Brain pericyte (primary cell): ENCODE results near the gene MCF2L.

ENCODE experiments used
- DNase-seq: peaks from one replicate; pipeline ENCODE4 v3.0.0-alpha.2; 2012; ENCODE audit warnings: low read depth, low spot score

MCF2L gene

DNA sequence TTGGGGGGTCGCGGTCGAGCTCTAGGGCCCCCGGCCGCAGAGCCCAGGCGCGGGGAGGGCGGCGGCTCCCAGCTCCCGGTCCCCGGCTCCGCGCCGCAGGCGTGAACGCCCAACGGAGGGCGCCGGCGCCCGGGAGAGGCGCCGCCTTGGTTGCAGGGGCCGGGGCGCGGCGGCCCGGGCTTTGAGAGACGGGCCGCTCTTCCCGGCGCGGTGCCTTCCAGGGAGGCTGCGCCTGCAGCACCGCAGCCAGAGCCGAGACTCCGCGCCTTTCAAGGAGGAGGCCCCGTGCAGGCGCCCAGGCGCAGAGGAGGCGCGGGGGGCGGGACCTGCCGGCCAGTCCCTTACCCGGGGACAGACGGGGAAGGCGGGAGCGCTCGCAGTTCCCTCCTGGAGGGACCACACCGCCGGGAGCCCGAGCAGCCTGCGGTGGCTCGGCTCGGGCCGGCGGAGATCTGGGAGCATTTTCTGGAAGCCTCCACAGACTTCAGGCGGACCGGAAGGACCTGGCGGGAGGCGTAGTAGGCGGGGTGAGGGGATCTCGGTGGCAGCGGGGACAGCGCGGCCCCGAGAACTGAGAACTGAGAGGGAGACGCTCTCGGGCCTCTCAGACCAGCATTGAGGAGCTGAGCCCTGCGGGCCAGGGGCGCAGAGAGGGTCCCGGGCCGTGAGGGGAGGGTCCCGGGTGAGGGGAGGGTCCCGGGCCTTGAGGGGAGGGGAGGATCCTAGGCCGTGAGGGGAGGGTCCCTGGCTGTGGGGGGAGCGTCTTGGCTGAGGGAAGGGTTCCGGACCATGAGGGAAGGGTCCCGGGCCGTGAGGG lies 25.5 kb upstream of the MCF2L start:
- DNase-seq: no peak

DNA sequence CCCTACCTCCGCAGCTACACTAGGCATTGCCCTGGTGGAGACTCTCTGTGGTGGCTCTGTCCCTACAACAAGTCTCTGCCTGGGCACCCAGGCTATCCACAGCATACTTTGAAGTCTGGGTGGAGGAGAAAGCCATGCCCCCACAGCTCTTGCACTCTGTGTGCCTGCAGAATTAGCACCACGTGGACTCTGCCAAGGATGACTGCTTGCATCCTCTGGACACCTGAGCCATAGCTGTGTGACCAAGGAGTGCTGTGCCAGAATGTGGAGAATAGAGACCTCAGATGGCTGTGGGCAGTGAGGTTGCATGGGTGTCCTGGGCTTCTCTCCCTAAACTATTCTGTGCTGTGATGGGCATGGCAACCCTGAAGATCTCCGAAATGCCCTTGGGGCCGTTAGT lies 21.2 kb upstream of the MCF2L start:
- DNase-seq: no peak

DNA sequence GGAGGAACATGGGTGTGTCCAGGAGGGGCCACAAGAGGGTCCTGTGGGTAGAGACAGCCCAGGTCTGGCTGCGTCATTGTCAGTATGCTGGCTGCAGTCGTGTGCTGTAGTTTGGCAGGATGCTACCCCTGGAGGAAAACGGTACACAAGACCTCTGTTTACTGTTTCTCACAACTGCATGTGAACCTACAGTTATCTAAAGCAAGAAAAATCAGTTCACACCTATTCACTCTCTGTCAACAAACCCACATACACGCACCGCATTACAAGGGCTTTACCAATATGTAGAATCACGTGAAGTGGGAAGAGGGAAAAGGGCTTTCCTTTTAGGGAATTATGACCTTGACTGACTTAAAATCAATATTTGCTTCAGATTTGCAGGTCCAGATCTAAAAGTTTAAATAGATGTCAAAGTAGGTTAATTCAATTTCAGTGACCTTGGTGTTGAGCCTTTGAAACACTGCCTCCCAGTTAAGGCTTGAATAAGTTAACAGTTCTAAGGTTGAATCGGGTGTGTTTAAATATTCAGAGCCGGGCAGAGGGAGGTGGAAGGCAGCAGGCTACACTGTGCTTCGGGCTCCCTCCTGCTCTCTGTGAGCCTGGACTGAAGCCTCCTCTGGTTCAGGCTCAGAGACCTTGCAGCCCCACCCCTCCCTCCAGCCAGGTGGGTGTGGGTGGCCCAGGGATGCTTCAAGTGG lies 17.2 kb upstream of the MCF2L start:
- no peak for DNase-seq

DNA sequence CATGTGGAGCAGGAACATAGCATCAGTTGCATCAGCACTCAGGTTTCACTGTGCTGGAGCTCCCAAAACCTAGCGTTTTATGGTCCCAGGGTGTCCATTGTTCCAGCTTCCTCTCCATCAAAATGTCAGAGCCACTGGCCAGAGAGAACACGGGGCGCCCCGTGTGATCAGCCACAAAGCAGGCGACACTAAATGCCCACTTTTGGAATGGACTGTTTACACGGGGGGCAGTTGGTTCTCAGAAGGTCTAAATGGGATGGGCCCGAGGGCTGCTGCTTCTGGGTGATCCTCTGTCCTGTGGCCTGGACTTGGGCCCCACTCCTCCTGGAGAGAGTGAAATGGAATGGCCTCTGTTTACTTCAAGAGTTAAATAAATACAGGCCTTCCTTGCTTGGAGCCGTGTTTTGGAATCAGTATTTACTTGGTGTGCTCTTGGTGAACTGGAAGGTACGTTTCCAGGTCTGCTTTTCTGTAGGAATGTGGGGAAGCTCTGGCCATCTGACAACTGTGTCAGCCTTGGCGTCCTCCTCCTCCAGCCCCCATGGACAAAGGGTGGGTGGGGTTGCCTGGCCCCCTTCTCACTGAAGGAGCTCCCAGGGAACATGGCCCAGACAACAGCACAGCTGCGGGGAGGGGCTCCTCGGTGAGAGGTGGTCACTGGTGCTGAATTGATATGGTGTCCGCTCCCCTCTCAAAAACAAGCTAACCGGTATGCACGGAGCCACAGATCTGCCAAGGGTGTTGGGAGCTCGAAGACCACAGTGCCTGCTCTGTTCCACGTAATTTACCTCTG lies 16.1 kb upstream of the MCF2L start:
- no peak for DNase-seq

DNA sequence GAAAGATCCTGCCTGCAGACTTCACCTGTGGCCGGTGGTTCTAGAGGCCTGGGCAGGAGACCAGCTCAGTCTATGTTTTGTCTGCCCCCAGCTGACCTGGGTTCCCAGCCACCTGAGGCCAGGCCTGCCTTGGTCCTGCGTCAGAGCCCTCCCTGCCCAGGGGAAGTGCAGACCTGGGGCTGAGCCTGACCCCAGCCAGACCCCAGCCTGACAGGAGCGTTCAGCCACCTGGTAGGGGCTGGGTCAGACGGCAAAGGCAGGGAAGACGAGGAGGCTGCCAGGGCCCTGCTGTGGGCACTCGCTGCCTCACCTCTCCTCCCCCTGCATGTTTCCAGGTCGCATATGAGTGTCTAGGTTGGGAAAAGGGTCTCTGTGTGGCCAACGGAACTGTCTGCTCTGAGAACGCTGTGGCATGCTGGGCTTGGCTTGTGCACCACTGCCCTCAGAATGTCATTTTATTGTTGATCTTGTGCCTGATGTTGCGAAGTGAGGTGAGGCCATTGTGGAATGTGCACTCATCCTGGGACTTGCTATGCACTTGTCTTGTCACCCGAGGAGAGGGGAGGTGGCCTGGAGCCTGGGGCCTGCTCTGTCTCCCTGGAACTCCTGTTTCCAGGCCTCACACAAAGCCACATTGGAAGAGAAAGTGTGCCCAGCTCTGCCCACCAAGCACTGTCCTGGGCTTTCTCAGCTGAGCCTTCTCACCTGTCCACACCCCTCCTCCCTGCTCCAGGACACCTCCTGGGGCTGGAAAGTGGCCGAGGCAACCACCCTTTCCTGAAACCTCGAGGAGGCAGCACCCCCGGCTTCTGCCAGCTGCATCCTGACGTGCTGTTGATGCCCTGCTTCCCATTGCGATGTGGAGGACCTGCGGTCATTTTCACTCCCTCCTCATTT lies 15.2 kb upstream of the MCF2L start:
- no peak for DNase-seq

DNA sequence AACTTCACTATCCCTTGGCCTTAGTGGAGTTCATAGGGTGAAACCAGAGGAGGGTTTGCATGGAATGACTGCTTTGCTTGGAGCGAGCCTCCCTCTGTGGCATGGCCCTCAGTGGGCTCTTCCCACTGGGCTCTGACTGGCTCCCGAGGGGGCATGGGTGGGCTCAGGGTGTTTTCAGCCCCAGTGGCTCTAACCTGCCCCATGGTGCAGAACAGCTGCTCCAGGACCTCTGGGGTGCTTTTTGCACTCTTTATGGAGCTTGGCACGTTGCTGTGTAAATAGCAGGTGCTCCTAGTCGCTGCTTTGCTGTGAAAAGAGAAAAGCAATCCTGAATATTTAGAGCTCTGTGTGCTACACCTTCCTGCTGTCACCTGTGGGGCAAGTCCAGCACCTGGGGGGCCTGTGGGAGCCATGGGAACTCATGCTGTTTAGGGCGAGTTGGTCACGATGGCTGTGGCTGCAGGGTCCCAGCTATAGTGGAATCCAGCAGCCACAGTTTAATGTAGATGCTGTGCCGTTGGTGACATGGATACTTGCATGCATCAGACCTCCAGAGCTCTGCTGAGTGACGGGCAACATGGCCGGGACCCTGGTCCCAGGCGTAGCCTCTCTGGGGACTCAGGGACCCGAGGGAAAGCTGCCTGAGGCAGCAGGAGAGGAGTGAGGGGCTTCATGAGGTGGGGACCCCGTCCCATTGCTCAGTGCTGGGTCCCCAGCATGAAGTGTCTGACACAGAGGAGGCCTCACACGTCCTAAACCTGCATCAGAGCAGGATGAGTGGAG lies 14.3 kb upstream of the MCF2L start:
- DNase-seq: no peak

DNA sequence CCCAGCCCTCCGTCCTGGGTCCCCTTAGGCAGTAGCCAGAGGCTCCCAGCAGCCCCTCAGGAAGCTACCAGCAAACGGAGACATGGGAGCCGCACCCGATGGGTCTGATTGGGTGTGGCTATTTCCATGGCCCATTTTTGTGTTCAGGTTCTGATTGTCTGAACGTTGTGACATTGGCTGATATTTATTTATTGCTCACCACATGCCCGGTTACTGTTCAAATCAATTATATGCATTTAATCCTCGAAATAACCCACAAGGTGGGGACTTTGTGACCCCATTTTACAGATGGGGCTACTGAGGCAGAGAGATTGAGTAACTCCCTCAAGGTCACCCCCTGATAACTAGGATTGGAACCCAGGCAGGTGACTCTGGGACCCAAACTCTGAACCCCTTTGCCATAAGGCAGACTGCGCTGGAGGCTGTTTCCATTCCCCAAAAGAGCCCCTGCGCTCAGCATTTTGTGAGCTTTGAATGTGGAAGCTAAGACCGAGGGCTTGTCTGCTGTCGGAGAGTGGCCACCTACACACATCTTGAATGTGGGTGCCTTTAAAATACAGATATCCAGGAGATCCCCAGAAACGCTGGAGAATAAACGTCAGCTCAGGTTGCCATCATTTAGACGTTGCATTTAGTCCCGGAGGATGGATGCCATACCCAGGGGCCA lies 13.6 kb upstream of the MCF2L start:
- DNase-seq: no peak

DNA sequence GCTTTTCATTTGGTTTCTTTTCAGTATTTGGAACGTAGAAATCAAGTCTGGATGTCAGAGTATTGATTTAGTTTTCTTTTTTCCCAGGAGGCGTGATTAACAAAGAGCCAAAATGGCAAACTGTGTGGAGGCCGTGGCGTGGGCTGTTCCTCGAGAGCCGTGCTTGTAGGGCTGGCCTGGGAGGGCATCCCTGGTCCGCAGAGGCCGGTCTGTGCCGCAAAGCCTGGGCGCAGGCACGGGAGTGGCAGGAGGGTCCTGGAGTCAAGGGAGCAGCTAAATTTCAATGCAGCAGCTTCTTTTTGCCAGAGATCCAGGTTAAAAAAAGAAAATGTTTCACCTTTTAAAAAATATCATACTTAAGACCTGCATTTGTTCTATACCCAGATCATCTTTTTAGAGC lies 13.1 kb upstream of the MCF2L start:
- DNase-seq: no peak

DNA sequence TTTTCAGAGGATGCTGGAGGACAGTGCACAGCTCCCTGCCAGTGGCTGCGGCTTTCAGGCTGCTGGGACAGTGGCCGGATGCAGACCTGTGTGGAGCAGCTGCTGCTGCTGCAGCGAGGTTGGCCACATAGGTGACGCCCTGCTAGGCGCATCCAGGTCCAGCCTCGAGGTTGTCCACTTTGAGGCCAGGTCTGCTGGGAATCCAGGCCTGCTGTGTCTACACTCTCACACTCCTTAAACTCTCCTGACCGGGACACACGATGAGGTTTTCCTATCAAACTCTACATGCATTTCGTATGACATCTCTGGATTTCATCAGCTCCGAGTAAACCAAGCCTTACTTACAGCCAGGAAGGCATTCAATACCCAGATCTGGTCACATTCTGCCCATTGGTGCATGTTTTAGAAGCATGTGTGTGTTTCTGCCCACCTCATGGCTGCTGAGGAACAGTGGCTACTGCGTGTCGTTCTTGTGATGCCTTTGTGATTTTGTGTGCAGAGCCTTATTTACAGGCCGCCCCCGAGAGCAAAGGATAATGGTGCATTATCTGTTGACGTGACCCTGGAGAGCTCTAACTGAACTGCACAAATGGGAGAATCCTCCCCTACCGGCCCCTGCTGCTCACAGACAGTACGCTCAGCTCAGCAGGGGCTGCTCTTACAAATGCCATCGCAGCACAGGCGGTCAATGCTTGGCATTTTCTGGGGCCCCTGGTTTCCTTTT lies 12.3 kb upstream of the MCF2L start:
- DNase-seq: no peak

DNA sequence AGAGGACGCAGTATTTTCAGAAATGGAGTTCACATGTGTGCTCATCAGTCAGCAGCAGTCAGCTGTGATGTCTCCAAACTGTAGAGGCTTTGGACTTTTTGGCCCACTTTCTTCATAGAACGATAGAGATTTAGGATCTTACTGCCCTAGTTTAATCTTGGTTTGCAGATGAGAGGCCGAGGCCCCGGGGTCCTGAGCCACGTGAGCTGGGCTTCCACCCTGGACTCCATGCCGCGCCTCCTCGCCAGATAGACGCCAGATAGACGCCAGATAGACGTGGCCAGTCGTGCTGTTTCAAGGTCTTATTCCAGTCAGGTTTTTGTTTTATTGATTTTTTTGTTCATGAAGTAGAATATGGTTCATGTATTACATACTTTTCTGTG lies 11.7 kb upstream of the MCF2L start:
- no peak for DNase-seq

DNA sequence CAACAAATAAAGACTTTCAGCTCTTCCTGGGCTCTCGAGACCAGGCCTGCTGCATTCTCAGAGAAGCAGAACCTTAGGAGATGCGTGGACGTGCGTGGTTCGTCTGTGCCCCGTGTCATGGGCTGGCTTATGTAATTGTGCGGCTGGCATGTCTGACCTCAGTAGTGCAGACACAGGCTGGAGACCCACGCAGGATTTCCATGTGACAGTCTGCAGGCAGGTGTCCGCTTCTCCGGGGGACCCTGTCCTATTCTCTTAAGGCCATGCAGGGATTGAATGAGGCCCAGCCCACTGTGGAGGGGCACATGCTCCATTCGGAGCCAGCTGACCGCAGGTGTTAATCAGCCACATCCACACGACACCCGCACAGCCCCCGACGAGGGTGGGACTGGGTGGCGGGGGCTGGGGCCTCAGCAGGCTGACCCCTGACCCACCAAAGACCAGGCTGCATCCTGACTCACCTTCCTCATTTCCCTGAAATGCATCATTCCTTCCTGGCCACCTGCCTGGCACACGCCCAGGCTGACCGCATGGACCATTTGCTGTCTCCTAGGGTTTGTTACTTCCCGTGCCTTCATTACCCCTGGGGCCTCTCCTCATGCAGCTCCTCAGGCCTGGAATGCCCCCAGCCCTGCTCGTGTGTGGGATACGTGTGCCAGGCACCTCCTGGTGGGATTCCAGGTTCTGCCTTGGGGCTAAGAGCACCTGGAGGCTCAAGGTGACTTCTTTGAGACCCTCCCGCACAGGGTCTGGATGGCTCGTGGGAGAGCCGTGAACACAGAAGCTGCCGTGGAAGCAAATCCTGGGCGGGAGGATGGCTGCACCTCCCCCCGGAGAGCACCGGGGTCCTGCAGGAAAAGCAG lies 10.7 kb upstream of the MCF2L start:
- DNase-seq: no peak

DNA sequence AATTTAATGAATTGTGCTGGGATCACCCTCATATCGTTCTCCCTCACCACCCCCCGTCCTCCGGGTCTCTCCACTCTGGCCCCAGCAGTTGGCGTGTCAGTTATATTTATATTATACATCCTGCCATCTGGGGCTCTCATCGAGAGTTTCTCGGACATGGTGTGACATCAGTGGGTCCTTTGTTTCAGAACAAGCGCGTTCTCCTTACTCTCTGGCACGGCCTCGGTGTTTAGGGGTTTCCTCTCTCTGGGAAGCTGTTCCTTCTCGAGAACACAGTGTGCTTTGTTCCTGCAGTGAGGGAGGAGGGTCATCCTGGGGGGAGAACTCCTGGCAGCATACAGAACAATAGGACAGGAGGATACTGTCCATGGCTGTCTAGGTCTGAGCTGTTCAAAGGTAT lies 9.8 kb upstream of the MCF2L start:
- no peak for DNase-seq

DNA sequence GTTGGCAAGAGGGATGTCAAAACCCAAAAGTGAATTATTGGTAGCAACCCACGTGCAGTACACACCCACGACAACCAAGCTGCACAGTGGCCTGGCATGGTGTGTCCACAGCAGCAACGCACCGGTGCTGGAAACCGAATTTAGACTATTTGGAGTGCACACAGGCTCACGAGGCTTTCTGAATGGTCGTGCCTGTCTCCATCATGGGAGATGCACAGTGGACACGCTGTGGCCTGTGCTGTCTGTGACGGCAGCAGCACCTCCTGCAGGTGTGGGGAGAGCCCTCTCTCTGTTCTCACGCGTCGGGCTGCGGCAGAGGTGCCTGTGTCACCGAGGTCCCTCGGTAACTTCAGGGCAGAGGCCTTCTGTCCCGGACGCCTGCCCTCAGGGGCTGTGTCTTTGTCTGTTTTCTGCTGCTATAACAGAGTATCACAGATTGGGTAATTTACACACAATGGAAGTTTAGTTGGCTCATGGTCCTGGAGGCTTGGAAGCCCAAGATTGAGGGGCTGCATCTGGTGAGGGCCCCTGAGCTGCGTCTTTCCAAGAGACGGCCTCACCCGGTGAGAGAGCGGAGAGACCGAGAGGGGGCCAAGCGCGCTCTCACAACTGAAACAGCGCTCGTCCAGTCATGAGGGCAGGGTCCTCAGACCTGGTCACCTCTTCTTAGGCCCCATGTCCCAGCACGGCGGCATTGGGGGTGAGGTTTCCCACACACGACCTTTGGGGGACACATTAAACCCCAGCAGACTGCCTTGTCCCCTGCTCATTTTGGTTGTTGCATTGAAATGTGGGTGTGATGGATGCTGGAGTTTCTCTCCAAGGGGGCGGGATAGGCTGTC lies 9.1 kb upstream of the MCF2L start:
- no peak for DNase-seq

DNA sequence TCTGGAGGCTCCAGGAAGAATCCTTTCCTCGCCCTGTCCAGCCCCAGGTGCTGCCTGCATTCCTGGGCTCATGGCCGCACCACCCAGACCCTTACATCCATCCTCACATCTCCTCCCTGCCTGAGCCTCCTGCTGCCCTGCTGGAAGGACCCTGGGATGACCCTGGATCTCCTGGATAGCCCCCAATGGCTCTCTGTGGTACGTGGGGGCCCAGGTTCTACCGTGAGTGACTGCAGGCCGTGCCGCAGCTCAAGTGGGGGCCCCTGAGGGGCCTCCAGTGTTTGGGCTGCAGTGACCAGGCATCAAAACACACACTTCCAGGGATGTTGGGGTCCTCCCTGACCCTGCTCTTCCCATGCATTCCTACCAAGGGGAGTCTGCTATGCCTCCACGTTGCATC lies 8.3 kb upstream of the MCF2L start:
- DNase-seq: no peak

DNA sequence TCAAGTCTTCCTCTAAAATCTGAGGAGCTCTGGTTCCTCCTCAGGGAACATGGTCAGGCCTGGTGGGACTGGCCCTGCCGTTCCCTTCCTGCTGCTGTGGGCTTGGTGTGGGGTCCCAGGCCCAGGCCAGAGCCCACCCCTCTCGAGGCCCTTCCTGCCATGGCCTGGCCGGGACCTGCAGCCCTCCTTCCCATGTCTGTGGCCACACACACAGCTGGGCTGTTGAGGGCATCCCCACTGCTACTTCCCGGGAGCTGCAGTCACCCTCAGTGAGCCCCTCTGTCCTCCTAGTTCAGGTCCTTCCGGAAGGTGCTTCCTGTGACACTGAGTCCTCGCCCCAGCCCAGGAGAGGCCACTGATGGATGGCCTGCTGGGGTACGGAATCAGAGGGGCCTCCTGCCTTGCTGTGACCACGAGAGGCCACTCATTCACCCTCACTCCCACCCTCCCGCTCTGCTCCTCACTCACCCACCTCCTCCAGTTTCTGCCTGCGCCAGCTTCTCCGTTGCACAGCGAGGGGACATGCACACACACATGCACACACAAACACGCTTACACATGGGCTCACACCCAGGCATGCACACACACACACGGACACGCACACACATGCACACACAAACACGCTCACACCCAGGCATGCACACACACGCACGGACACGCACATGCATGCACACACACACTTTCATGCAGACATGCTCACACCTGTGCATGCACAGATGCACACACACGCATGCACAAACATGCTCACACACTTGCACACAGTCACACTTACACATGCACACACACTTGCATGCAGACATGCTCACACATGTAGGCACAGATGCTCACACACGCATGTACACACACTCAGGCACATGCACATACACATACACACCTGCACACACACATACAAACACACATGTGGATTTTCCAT lies 7.3 kb upstream of the MCF2L start:
- no peak for DNase-seq

DNA sequence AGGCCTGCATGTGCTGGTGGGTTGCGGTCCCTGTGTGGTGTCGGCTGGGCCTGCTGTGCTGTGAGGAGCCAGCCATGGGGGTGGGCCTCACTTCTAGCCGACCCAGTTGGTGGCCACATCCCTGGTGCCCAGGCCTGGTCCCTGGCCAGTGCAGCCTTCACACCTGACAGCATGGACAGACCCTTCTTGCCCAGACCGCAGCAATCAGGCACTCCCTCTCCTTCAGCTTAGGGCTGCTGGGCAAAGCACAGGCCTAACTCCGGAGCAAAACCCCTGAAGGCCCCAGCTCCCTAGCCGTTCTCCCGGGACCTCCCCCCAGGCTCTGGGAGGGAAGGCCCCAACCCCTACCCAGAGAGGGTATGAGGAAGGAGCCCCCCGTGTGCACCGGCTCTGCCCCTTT lies 6.6 kb upstream of the MCF2L start:
- no peak for DNase-seq
